Mesendoderm (in vitro differentiated cells): Measurements from ENCODE around the gene SOX5.

Source experiments
- DNase-seq: peaks from one replicate; pipeline ENCODE4 v3.0.0; 2013
- H2AK5ac ChIP-seq: 2 replicates; pipeline ENCODE4 v1.6.1; 2013; ENCODE audit warnings: low read length, inconsistent platforms
- H2BK120ac ChIP-seq: 2 replicates; pipeline ENCODE4 v1.6.1; 2013; ENCODE audit warnings: low read depth, mild to moderate bottlenecking, low read length, moderate library complexity, mixed read lengths
- H2BK15ac ChIP-seq: replicated peaks from 2 replicates; pipeline ENCODE4 v1.6.1; 2013; ENCODE audit warnings: low read depth, mild to moderate bottlenecking, moderate library complexity
- H2BK5ac ChIP-seq: 2 replicates; pipeline ENCODE4 v1.6.1; 2013; ENCODE audit warnings: low read length, inconsistent platforms
- H3K18ac ChIP-seq: 2 replicates; pipeline ENCODE4 v1.6.1; 2013; ENCODE audit warnings: mild to moderate bottlenecking, low read length, mixed read lengths
- H3K23ac ChIP-seq: one replicate; pipeline ENCODE4 v1.6.1; 2013; ENCODE audit warnings: low read length
- H3K27ac ChIP-seq: 2 replicates; pipeline ENCODE4 v1.5.1; 2013; ENCODE audit warnings: low read depth, mild to moderate bottlenecking, inconsistent platforms, low read length, moderate library complexity
- H3K27me3 ChIP-seq: 2 replicates; pipeline ENCODE4 v1.6.1; 2013; ENCODE audit warnings: low read length, control low read depth, mild to moderate bottlenecking, inconsistent platforms; ENCODE audit not compliant: insufficient read depth, poor library complexity
- H3K36me3 ChIP-seq: 2 replicates; pipeline ENCODE4 v1.6.1; 2013; ENCODE audit warnings: low read length, inconsistent platforms; ENCODE audit not compliant: control insufficient read depth, insufficient read depth
- H3K4ac ChIP-seq: one replicate; pipeline ENCODE4 v1.6.1; 2013; ENCODE audit warnings: low read depth, mild to moderate bottlenecking, low read length, moderate library complexity
- H3K4me1 ChIP-seq: 2 replicates; pipeline ENCODE4 v1.6.1; 2013; ENCODE audit warnings: low read depth, low read length, inconsistent platforms; ENCODE audit not compliant: control insufficient read depth
- H3K4me2 ChIP-seq: 2 replicates; pipeline ENCODE4 v1.6.1; 2013; ENCODE audit warnings: low read length
- H3K4me3 ChIP-seq: 2 replicates; pipeline ENCODE4 v1.5.1; 2013; ENCODE audit warnings: mild to moderate bottlenecking, low read length
- H3K56ac ChIP-seq: one replicate; pipeline ENCODE4 v1.6.1; 2013; ENCODE audit warnings: low read length
- H3K79me1 ChIP-seq: 2 replicates; pipeline ENCODE4 v1.6.1; 2013; ENCODE audit warnings: low read length, inconsistent platforms
- H3K79me2 ChIP-seq: 2 replicates; pipeline ENCODE4 v1.6.1; 2013; ENCODE audit warnings: mild to moderate bottlenecking, low read length; ENCODE audit not compliant: control insufficient read depth, insufficient read depth
- H3K9ac ChIP-seq: 2 replicates; pipeline ENCODE4 v1.6.1; 2013; ENCODE audit warnings: low read length, inconsistent platforms
- H4K5ac ChIP-seq: one replicate; pipeline ENCODE4 v1.6.1; 2013; ENCODE audit warnings: low read length
- H4K8ac ChIP-seq: one replicate; pipeline ENCODE4 v1.6.1; 2013; ENCODE audit warnings: low read depth, mild to moderate bottlenecking, control low read depth, low read length, moderate library complexity
- WGBS: extraction: QIAGEN DNeasy Blood & Tissue Kit; methylation state at CpG from one replicate; pipeline ENCODE4 v1.1.7; 2013; ENCODE audit warnings: low lambda C conversion rate, missing lambda C conversion rate; ENCODE audit not compliant: insufficient coverage; ENCODE audit errors: extremely low coverage; 5-methylcytosine and 5-hydroxymethylcytosine counted together

SOX5 gene

GRCh38 chr12:23542187-23542586, 407.3 kb downstream of the SOX5 start:
- Histone ChIP-seq H3K36me3 (no peaks in the 10 kb centered on the region), H3K79me1 (no peaks in the 10 kb centered on the region), H3K4me1 (no peaks in the 10 kb centered on the region), H3K23ac (no peak overlapping the region), H3K4ac (peak overlapping the region; percentile 10), H3K27ac (no peak overlapping the region), H4K8ac (no peak overlapping the region), H4K5ac (no peak overlapping the region), H3K27me3 (no peaks in the 10 kb centered on the region), H3K4me2 (no peak overlapping the region), H3K9ac (no peak overlapping the region), H2BK15ac (peak overlapping the region; percentile 57), H3K79me2 (no peaks in the 10 kb centered on the region), H3K4me3 (no peak overlapping the region), H2AK5ac (no peak overlapping the region), H3K18ac (no peak overlapping the region), H2BK5ac (no peak overlapping the region), H3K56ac (no peak overlapping the region), H2BK120ac (no peak overlapping the region)
- DNase-seq = peak; percentile 37
- 100% methylated on average over 2 of the region's 3 CpGs for WGBS

GRCh38 chr12:23540572-23540971, 408.9 kb downstream of the SOX5 start:
- no peak overlapping the region for H3K27ac ChIP-seq
- H3K4me1 ChIP-seq = no peaks in the 10 kb centered on the region
- no peak overlapping the region for H2BK15ac ChIP-seq

DNA sequence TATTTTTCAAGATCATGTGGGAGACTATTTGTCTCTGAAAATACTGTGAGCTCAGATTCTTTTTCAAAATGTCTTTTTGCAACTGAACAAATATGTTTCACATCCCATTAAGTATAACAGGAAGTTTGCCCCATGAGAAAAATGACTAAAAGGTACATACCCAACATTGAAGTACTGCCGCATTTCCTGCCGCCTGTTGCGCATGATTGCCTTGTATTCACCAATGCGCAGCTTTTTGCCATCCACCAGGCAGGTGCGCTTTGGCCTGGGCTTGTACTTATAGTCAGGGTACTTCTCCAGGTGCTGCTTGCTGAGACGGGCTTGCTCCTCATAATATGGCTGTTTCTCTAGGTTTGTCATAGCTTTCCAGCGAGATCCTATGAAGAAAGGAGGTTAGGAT, 413.2 kb downstream of the SOX5 start:
- Histone ChIP-seq H2BK120ac (no peak overlapping the region), H3K4me1 (no peaks in the 10 kb centered on the region), H3K27ac (no peak overlapping the region), H3K56ac (no peak overlapping the region), H2BK5ac (no peak overlapping the region), H4K8ac (no peak overlapping the region), H3K79me1 (no peaks in the 10 kb centered on the region), H3K23ac (no peak overlapping the region), H3K79me2 (no peaks in the 10 kb centered on the region), H3K4ac (no peak overlapping the region), H3K4me3 (no peak overlapping the region), H3K9ac (no peak overlapping the region), H3K4me2 (no peak overlapping the region), H4K5ac (no peak overlapping the region), H3K27me3 (no peaks in the 10 kb centered on the region), H2AK5ac (no peak overlapping the region), H3K36me3 (no peaks in the 10 kb centered on the region), H2BK15ac (no peak overlapping the region), H3K18ac (no peak overlapping the region)
- WGBS = no CpG with 5 or more reads among the region's 7 CpGs
- no peak for DNase-seq

More at GRCh38 chr12:23540572-23540971, 408.9 kb downstream of the SOX5 start:
- no peak for DNase-seq
- Histone ChIP-seq H2AK5ac (no peak overlapping the region), H3K23ac (no peak overlapping the region), H3K4me2 (no peak overlapping the region), H4K5ac (no peak overlapping the region), H3K79me2 (no peaks in the 10 kb centered on the region), H2BK120ac (no peak overlapping the region), H3K56ac (no peak overlapping the region), H3K27me3 (no peaks in the 10 kb centered on the region), H3K4me3 (no peak overlapping the region), H3K4ac (no peak overlapping the region), H3K79me1 (no peaks in the 10 kb centered on the region), H2BK5ac (no peak overlapping the region), H3K9ac (no peak overlapping the region), H3K18ac (no peak overlapping the region), H3K36me3 (no peaks in the 10 kb centered on the region), H4K8ac (no peak overlapping the region)
- WGBS = no CpG with 5 or more reads among the region's 7 CpGs

- no peak overlapping the region for H3K18ac ChIP-seq
- no peak overlapping the region for H3K4me3 ChIP-seq
- H3K27me3 ChIP-seq = no peaks in the 10 kb centered on the region
- H3K79me1 ChIP-seq = no peaks in the 10 kb centered on the region
- no peak overlapping the region for H3K4me2 ChIP-seq
- WGBS = no CpG with 5 or more reads among the region's 1 CpG
- H3K9ac ChIP-seq = no peak overlapping the region
- no peak overlapping the region for H4K8ac ChIP-seq
- no peak overlapping the region for H3K27ac ChIP-seq
- H2BK120ac ChIP-seq = no peak overlapping the region
- H3K56ac ChIP-seq = no peak overlapping the region
- H3K4ac ChIP-seq = no peak overlapping the region
- no peak for DNase-seq
- H3K79me2 ChIP-seq = no peaks in the 10 kb centered on the region
- no peaks in the 10 kb centered on the region for H3K4me1 ChIP-seq
- H2AK5ac ChIP-seq = no peak overlapping the region
- no peaks in the 10 kb centered on the region for H3K36me3 ChIP-seq
- H3K23ac ChIP-seq = no peak overlapping the region
- H2BK15ac ChIP-seq = no peak overlapping the region
- no peak overlapping the region for H4K5ac ChIP-seq
- H2BK5ac ChIP-seq = no peak overlapping the region
Observed at GRCh38 chr12:23535441-23535840, 414.0 kb downstream of the SOX5 start.

DNA sequence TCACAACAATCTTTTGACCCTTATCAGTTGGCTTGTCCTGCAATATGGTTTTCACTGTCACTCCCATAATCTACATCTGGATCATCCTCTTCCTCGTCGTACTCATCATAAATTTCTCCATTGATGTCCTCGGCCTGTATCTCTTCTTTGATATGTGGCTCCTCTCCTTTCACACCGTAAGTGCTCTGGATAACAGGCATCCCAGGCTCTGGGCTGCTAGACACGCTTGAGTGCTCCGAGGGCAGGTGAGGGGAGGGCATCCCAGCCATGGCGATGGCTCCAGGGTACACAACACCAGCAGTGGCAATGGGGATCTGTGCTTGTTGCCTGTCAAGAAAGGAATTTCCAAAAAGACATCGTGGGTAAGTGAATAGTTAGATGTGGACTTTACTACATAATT, 415.3 kb downstream of the SOX5 start:
- H3K27ac ChIP-seq = no peak overlapping the region
- no peaks in the 10 kb centered on the region for H3K27me3 ChIP-seq
- no peak overlapping the region for H2BK120ac ChIP-seq
- no peak overlapping the region for H2BK5ac ChIP-seq
- no peak overlapping the region for H3K4ac ChIP-seq
- H3K36me3 ChIP-seq = no peaks in the 10 kb centered on the region
- DNase-seq = no peak
- no peak overlapping the region for H4K5ac ChIP-seq
- no peaks in the 10 kb centered on the region for H3K79me2 ChIP-seq
- WGBS = no CpG with 5 or more reads among the region's 8 CpGs
- no peak overlapping the region for H3K18ac ChIP-seq
- no peak overlapping the region for H3K4me2 ChIP-seq
- no peak overlapping the region for H4K8ac ChIP-seq
- H3K79me1 ChIP-seq = no peaks in the 10 kb centered on the region
- H3K23ac ChIP-seq = no peak overlapping the region
- no peak overlapping the region for H3K4me3 ChIP-seq
- H3K56ac ChIP-seq = no peak overlapping the region
- no peak overlapping the region for H2AK5ac ChIP-seq
- H3K9ac ChIP-seq = no peak overlapping the region
- H2BK15ac ChIP-seq = no peak overlapping the region
- H3K4me1 ChIP-seq = no peaks in the 10 kb centered on the region

- Histone ChIP-seq H3K36me3 (no peaks in the 10 kb centered on the region), H3K9ac (no peak overlapping the region), H4K5ac (no peak overlapping the region), H2AK5ac (no peak overlapping the region), H3K4me3 (no peak overlapping the region), H3K4me1 (no peaks in the 10 kb centered on the region), H3K23ac (no peak overlapping the region), H3K79me1 (no peaks in the 10 kb centered on the region), H2BK15ac (no peak overlapping the region), H4K8ac (no peak overlapping the region), H3K4me2 (no peak overlapping the region), H3K18ac (no peak overlapping the region), H3K27ac (no peak overlapping the region), H2BK5ac (no peak overlapping the region), H3K56ac (no peak overlapping the region), H3K4ac (no peak overlapping the region), H3K79me2 (no peaks in the 10 kb centered on the region), H2BK120ac (no peak overlapping the region), H3K27me3 (no peaks in the 10 kb centered on the region)
- WGBS = no CpG with 5 or more reads among the region's 1 CpG
- no peak for DNase-seq
Observed at GRCh38 chr12:23533699-23534098, 415.8 kb downstream of the SOX5 start.
